Measurements from ENCODE around the gene PPP1R18. TPM values are rescaled to one million over a fixed set of nuclear protein-coding genes. Genes with fewer than 3 reads are reported as not detected.

Gene PPP1R18
- total RNA-seq, 1 experiment from 2014 or later, result 33.6 TPM

GRCh38 chr6:30735668-30736314, 49.3 kb upstream of the PPP1R18 start (continued):
- no peak for TF ChIP-seq REST (IDR thresholded peaks at IDR 0.05; ENCODE audit: low read depth)

GRCh38 chr6:30732237-30732943, 45.9 kb upstream of the PPP1R18 start:
- H3K9me3 ChIP-seq (ENCODE audit: control insufficient read depth in 1 of 2, insufficient read depth in 1 of 2, low read depth in 1 of 2, low read length in 2 of 2), result no peaks in the 10 kb centered on the region
- H3K79me2 ChIP-seq (ENCODE audit: insufficient read depth, low read length), result no peaks in the 10 kb centered on the region
- no peaks in the 10 kb centered on the region for H3K27me3 ChIP-seq (ENCODE audit: insufficient read depth, low read length)
- no peak for TF ChIP-seq YY1 (IDR thresholded peaks at IDR 0.05; ENCODE audit: extremely low read depth, insufficient replicate concordance, low read depth, low read length)
- no peak for TF ChIP-seq SRF (IDR thresholded peaks at IDR 0.05; ENCODE audit: low read depth)
- no peak for TF ChIP-seq FOSL1 (IDR thresholded peaks at IDR 0.05; ENCODE audit: low read depth)
- no peak for TF ChIP-seq CEBPB (IDR thresholded peaks at IDR 0.05; ENCODE audit: low read depth)
- H3K4me1 ChIP-seq (ENCODE audit: control insufficient read depth in 1 of 2, insufficient read depth in 2 of 2, low read length in 2 of 2), result peaks cover 12 to 30% of the 10 kb centered on the region in 2 experiments
- peaks cover 3 to 4% of the 10 kb centered on the region in 2 experiments; a peak in 2 of 4 replicates for H3K36me3 ChIP-seq (ENCODE audit: control insufficient read depth in 1 of 2, insufficient read depth in 2 of 2, low read length in 2 of 2)
- POLR2A ChIA-PET, result interaction anchor here (1.1 to 2.5 kb wide), 4 partner anchors 8 to 122 kb away, joined by 3 to 16 read pairs (median 8); partner anchors contain the start of genes FLOT1 and MDC1
- H2AFZ ChIP-seq (ENCODE audit: low read depth, low read length, poor library complexity, severe bottlenecking), result no peak overlapping the region
- DNase-seq (ENCODE audit: low read depth, low spot score), result no peak
- H3K9me2 ChIP-seq (ENCODE audit: insufficient read depth), result no peaks in the 10 kb centered on the region
- intact Hi-C loops (cut with micrococcal nuclease), result loop anchor here (5.0 kb wide), 2 partner anchors 135 to 190 kb away; no protein-coding TSS in a partner anchor
- H3K4me3 ChIP-seq (replicated peaks in 1 of 2; ENCODE audit: low read depth in 1 of 2, low read length in 2 of 2), result no peak overlapping the region
- CTCF ChIA-PET, result interaction anchor here (0.9 to 3.7 kb wide), 8 partner anchors 53 to 348 kb away, joined by 4 to 70 read pairs (median 12); no protein-coding TSS in a partner anchor
- H3K4me2 ChIP-seq (ENCODE audit: low read length), result no peak overlapping the region
- BruUV-seq (replicated peaks), result no TSS peak
- H3K27ac ChIP-seq (ENCODE audit: low read depth, low read length), result no peak overlapping the region
- H4K20me1 ChIP-seq (ENCODE audit: insufficient read depth), result no peaks in the 10 kb centered on the region
- ATAC-seq, result no peak
- H3K9ac ChIP-seq (ENCODE audit: low read length), result no peak overlapping the region
- RAD21 ChIA-PET (ENCODE audit: low non-redundant PET in 1 of 2, low total read pairs in 2 of 2, uncharacterized antibody in 2 of 2, unreplicated experiment in 2 of 2), result no interaction called here

All from HCT116 (cell line).